Vagina (tissue), 2 donors: Measurements from ENCODE around the gene ADD3.

ENCODE experiments used
- POLR2A ChIP-seq, 2 donors: fragments of 450-650 bp; IDR thresholded peaks; one replicate each; pipeline ENCODE4 v1.6.1; 2017; ENCODE audit warnings: antibody characterized with exemption in 2 of 2, mild to moderate bottlenecking in 2 of 2, moderate library complexity in 2 of 2
- POLR2AphosphoS5 ChIP-seq, 2 donors: sonication (generic); formaldehyde crosslinking; IDR thresholded peaks; one replicate each; pipeline ENCODE4 v1.9.0; 2017; ENCODE audit warnings: antibody characterized with exemption in 2 of 2, mild to moderate bottlenecking in 2 of 2, low read depth in 1 of 2; ENCODE audit not compliant: insufficient read depth in 1 of 2
- TF ChIP-seq, protein P1 (sequence below), 3 experiments: fragments of 450-650 bp in 2 of 3; fragments of 200-600 bp in 1 of 3; sonication (generic) in 1 of 3; IDR thresholded peaks; one replicate each; pipeline ENCODE4 v1.5.1; 2017 to 2019; ENCODE audit warnings: antibody characterized with exemption in 3 of 3, mild to moderate bottlenecking in 2 of 3, moderate library complexity in 2 of 3

DNA sequence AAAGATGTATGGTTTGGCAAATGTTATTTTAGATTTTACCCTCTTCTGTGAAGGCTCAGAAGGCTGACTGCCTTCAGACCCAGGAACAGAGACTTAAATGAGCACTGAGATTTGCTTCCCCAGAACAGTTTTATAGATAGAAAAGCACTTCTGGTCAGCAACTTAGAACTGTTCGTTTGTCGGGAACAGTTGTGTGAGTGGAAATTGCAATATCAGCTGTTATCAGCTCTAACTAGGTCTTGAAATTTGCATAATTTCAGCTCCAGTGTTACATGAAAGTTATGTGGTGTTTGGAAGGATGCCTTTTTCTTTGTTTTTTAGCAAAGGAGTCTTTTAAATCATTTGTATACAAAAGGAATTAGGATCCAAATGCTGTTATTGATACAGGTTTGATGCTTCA lies 115.8 kb downstream of the ADD3 start:
- TF ChIP-seq, protein P1, sequence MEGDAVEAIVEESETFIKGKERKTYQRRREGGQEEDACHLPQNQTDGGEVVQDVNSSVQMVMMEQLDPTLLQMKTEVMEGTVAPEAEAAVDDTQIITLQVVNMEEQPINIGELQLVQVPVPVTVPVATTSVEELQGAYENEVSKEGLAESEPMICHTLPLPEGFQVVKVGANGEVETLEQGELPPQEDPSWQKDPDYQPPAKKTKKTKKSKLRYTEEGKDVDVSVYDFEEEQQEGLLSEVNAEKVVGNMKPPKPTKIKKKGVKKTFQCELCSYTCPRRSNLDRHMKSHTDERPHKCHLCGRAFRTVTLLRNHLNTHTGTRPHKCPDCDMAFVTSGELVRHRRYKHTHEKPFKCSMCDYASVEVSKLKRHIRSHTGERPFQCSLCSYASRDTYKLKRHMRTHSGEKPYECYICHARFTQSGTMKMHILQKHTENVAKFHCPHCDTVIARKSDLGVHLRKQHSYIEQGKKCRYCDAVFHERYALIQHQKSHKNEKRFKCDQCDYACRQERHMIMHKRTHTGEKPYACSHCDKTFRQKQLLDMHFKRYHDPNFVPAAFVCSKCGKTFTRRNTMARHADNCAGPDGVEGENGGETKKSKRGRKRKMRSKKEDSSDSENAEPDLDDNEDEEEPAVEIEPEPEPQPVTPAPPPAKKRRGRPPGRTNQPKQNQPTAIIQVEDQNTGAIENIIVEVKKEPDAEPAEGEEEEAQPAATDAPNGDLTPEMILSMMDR (IDR thresholded peaks at IDR 0.05): no peak
- no peak for TF ChIP-seq POLR2A (IDR thresholded peaks at IDR 0.05)
- no peak for TF ChIP-seq POLR2AphosphoS5 (IDR thresholded peaks at IDR 0.05; ENCODE audit: insufficient read depth in 1 of 2, low read depth in 1 of 2)
